ENCODE results near the gene STK11IP.

STK11IP gene

DNA sequence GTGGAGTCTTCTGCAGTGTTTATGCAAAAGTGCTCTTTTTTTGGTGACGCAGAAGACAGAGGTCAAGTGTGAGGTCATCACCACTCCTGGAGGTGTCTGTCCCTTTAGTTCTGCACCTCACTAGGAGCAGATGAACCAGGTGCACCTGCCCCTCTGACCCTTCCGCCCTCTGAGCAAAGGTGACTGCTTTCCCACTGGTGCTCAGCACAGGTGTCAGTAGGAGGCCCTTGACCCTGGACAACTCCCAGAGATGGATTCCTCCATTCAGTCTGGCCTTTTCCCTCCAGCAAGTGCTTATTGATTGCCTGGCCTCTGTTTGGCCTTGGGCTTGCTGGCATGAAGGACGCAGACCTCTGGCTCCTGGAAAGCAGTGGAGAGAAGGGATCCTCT, 21.1 kb downstream of the STK11IP start:
- DNase-seq: no peak

DNA sequence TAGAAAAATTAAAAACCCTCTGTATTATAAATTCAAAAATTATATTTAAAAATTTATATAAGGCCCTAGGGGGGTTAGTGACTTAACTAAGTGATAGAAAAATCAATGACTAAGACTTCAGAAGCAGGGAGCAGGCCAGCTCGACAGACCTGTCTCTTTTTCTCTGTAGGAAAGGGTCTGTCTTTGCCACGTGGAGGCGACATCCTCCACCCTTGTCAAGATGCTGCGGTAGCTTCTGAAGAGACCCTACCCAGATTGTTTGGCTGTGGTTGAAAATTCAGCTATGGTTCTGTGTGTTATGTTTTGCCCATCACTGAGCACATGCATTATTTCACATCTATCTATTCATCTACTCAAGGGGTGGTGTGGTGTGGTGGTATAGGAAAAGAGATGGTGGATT, 21.6 kb downstream of the STK11IP start:
- DNase-seq: no peak

DNA sequence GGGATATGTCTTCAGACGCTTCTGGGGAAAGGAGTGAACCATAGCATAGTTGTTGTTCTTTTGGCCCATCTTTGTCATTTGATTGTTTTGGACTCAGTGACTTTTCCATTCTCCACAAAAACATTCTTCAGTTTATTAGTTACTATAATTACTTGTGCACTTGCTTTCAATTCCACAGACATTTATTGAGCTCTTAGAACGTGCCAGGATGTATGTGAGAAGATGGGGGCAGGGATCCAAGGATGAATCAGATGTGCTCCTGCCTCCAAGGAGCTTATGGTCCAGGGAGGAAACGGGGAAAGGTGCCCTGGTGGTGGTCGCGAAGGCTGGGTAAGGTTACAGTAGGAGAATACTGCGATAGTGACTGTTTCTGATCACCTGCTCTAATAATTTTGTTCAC, 22.9 kb downstream of the STK11IP start:
- no peak for DNase-seq

DNA sequence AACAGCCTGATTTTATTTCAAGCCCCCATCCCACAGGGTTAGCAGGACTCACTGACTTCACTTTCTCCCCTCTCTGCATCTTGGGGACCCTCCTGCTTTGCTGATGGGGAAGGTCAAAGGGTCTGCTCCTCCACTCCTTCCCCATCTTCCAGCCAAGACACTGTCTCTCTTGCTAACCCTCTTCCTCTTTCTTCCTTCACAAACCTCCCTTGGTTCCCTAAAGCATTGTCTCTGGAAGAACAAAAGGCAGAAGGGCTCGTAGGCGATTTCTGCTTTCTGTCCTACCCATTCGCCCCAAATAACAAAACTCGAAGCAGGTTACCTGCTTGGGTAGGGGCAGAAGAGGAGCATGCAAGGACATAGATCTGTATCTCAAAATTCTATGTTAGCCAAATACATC, 24.3 kb downstream of the STK11IP start:
- DNase-seq: no peak

DNA sequence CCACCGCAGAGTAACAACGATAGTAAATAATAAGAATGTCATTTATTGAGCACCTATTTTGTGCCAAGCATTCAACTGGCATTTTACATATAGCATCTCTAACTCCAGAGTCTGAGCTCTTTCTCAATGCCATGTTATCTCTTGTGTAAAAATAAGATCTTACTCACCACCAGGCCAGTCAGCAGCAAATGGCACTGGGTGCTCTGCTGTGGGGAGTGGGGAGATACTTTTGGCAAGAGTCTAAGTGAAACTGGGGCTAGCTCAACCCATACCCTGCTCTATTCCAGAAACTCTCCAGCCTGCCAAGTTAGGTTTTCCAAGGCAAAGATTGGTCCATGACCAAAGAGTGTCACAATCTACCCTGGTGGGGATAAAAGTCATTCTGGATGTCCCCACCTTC, 24.8 kb downstream of the STK11IP start:
- no peak for DNase-seq

DNA sequence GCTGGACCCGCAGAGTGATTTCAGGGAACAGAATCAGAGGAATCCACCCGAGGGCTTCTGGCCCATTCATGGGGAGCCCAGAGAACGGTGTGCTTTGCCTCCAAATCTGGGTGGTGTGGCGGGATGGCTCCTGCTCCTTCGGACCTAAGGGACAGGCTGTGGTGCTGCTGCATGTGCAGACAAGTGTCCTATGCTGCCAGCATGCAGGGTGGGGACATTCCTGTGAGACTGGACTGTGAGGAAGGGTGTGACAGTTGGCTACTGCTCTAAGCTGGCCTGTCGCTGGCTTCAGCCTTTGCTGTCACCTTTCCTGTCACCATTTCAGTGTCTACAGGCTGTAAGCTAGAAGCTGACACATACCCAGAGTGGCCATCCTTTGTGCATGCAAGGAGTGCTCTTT, 26.9 kb downstream of the STK11IP start:
- no peak for DNase-seq

DNA sequence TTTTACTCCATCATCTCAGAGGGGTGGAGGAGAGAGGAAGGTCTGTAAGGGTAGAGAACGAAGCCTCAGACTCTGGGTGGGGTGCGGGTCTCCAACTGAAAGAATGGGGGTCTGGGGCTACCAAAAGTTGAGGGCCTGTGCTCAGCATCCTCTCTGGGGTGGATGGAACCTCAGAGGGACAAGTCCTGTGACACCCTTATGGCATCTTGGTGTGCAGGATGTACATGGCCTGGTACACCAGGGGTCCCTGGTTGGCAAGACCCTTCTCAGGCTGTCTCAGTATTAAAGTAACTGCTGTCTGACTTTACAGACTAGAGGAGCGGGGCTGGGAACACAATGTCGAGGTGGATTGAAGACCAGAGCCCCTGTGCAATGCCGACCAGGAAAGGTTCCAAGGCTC, 27.5 kb downstream of the STK11IP start:
- no peak for DNase-seq

DNA sequence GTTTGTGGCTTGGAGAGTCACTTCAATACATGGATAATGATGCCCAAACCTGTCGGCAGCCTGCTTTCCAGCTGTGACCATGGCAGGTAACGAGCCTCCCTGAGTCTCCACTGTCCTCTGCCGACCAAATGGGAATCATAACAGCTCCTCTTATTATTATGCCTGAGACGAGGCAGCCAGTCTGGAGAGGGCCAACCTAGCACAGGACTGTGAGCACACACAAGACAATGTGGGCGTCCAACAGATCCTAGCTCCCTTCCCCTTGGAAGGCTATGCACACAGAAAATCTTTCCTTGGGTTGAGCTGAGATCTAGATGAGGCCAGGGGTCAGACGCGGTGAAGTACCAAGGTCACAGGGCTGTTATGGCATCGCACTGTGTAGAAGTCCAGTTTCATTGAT, 28.9 kb downstream of the STK11IP start:
- no peak for DNase-seq

DNA sequence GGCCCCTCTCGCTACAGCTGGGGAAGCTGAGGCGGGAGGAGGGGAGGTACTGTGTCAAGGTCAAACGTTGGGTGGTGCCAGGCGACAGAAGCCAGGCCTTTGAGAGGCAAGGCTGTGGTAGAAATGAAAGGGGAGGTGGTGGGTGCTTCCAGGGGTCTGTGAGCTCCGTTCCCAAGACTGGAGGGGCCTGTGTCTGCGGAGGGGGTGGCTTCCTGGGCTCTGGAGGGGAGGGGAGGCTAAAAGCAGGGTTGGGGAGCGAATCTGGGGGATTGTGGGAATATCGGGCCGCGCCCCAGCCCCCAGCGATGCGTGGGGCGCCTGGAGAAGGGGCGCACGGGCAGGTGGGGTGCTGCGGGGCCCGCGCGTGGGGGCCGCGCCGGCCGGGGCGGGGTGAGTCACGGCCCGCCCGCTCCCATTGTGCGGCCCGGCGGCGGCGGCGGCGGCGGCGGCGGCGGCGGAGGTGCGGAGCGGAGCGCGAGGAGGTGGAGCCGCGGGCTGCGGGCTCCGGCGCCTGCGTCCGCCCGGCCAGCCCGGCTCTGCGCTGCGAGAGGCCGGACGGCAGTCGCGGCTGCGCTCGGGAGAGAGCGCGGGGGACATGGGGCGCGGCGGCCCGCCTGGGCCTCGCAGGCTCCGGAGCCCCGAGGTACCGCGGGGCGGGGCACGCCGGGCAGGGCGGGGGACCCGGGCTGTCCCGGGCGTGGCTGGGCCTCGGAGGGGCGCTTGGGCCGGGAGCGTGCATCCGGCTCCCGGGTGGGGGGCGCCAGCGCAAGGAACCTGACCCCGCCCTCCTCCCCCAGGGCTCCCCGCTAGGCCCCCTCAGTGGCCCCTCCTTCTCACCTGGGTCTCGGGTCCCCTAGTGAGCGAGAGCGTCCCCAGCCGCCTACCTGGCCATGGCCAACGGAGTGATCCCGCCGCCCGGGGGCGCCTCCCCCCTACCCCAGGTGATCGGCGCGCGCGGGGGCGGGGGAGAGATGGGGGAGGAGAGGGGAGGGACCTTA, 29.7 kb downstream of the STK11IP start, which contains the start of gene SLC4A3:
Gene SLC4A3, plus strand, starts transcription at position 528 of the 998 bp plus-strand sequence. Its CDS starts 363 bp downstream, at position 891.
- no peak for DNase-seq

DNA sequence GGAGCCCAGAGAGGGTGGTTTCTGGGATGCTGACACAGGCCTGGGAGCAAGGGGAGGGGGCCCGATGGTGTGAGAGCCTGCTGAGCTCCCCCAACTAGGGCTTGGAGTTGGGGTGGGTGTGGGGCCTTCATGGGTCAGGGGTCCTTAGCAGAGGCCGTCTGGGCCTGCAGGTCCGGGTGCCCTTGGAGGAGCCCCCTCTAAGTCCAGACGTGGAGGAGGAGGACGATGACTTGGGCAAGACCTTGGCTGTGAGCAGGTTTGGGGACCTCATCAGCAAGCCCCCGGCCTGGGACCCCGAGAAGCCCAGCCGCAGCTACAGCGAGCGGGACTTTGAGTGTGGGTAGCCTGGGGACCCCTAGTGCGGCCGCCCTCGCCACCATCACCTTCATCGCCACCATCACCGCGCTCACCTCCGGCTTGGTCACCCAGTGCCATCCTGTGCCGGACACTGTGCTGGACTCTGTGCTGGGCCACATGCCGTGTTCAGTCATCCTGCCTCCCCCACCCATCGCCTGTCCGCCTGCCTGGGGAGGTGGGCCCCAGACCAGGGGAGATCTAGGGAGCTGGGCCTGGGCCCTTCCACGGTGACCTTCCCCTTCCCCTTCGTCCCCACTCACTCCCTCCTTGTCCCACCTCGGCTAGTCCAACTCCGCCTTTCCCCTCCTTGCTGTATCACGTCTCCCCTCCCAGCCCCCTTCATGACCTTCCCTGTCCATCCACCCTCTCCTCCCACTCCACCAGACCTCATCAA, 30.8 kb downstream of the STK11IP start:
- DNase-seq: no peak

DNA sequence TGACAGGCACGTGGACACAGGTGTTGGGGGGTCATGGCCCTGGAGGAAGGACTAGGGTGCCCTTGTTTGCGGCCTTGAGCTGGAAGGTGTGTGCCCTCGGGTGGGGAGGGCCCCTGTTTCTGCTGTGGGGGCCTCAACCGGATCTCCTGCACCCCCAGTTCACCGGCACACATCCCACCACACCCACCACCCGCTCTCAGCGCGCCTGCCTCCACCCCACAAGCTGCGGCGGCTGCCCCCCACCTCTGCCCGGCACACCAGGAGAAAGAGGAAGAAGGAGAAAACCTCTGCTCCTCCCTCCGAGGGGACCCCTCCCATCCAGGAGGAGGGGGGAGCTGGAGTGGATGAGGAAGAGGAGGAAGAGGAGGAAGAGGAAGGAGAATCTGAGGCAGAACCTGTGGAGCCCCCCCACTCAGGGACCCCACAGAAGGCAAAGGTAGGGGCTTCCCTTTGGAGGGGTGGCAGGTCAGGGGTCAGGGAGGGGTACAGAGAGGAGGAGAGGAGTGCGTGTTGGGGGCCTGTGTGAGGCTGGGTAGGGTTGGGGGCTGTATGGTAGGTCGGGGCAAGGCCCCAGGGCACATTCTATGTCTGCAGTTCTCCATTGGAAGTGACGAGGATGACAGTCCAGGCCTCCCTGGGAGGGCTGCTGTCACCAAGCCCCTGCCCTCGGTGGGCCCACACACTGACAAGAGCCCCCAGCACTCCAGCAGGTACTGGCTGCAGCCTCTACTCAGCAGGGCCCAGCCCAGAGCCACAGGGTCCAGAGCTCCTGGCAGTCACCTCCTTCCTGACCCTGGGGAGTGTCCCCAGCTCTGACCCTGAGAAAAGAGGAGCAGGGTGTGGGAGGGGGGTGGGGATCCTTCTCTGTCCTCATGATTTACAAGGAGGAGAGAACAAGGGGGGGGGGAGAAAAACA, 31.6 kb downstream of the STK11IP start:
- DNase-seq: no peak

DNA sequence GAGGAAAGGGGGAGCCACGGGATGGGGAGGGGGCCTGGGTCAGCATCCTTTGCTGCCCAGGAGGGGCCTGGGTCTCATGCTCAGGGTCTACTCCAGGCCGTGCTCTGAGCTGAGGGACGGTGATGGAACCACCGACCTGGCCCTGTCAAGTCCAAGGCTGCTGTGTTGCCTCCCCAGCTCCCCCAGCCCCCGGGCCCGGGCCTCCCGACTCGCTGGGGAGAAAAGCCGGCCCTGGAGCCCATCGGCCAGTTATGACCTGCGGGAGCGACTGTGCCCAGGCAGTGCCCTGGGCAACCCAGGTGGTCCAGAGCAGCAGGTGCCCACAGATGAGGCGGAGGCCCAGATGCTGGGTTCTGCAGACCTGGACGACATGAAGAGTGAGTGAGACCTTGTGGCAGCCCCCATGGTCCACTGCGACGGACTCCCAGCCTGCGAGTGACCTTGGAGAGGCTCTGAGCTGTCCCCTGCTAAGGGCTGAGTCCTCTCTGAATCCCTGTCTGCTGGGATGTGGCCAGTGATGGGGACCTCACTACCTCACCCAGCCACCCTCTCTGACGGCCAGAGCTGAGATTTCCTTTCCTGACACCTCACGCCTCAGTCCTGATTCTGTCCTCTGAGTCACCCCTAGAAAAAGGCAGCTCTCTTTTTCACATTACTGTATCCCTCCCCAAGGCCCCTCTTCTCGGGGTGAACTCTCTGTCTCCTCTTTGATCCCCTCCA, 32.5 kb downstream of the STK11IP start:
- no peak for DNase-seq

DNA sequence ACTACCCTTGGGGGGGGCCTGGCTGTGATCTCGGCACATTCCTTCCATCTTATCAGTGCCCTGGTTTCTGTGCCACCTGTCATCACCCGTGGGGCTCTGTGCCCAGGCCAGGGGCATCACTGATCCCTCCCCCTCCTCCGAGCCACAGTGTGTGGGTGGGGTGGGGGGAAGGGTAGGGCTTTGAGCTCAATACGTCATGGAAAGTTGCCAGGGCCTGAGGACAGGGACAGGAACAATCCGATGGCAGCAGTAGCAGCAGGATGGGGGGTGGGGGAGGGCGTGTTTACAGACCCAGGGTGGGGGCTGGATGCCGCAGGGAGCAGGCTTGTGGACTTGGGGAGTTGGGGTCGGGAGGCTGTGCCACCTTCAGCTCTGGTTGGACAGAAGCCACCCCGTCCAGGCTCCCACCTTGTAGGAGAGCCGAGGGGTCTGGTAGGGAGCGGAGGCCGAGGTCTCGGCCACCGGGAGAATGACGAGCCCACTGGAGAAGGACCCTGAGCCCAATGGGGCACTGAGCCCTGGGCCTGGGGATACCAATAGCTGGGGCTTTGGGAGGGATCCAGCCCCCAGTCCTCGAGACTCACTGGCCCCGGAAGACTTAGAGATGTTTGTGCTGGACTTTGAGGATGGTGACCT, 33.2 kb downstream of the STK11IP start:
- DNase-seq: no peak

DNA sequence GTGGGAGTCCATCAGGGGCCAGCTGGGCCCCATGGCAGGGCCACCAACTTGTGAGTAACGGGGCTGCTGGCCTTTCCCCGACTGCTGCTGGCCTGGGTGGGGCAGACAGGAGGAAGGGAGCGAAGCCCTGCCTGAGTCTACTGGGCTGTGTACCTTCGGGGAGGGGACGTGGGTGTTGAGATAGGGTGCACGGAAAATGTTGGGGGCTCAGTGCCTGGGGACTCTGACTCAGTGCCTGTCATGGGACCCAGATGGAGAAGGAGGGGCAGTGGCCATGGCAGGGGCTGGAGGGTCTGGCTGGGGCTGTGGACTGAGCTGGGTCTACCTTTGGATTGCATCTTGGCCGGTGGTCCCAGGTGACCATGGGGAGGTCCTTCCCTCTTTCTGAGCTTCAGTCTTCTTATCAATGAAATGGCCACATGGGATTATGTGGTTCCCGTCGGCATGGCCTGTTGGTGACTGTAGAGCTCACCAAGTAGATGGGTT, 33.8 kb downstream of the STK11IP start:
- no peak for DNase-seq

DNA sequence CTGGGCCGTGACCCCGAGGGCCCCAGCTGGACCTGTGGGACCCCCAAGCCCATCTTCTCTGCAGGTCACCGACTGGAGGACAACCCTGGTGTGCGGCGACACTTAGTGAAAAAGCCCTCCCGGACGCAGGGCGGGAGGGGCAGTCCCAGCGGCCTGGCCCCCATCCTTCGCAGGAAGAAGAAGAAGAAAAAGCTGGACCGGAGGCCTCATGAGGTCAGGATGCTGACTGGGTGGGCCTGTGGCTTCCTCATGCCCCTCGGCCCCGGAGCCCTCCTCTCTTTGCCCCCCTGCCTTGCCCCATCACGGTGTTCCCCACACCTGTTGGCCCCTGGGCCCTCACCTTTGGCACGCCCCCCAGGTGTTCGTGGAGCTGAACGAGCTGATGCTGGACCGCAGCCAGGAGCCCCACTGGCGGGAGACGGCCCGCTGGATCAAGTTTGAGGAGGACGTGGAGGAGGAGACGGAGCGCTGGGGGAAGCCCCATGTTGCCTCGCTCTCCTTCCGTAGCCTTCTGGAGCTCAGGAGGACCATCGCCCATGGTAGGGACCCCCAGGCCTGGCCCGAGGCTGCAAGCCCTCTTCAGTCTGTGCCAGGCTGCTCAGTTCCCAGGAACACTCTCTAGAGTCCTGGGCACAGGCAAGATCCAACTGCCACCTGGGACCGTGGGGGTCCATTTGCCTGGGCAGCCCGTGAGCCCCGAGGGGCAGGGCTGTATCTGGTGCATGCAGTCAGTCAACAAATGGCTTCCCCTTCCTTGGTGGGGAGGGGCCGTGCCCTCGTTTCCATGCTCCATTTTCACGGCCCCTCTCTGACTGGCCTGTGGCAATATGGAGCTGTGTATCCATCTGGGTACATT, 34.5 kb downstream of the STK11IP start:
- DNase-seq: no peak

DNA sequence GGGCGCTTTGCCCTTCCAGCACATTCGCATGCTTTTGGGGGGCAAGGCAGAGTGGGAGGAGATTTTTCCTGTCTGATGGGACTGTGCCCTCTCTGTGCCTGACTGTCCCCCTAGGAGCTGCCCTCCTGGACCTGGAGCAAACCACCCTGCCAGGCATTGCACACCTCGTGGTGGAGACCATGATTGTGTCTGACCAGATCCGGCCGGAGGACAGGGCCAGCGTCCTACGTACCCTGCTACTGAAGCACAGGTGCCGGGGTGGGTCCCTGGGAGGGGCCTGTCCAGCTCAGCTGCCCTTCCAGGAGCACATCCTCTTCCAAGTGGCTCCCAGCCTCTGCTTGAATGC, 35.1 kb downstream of the STK11IP start:
- no peak for DNase-seq

DNA sequence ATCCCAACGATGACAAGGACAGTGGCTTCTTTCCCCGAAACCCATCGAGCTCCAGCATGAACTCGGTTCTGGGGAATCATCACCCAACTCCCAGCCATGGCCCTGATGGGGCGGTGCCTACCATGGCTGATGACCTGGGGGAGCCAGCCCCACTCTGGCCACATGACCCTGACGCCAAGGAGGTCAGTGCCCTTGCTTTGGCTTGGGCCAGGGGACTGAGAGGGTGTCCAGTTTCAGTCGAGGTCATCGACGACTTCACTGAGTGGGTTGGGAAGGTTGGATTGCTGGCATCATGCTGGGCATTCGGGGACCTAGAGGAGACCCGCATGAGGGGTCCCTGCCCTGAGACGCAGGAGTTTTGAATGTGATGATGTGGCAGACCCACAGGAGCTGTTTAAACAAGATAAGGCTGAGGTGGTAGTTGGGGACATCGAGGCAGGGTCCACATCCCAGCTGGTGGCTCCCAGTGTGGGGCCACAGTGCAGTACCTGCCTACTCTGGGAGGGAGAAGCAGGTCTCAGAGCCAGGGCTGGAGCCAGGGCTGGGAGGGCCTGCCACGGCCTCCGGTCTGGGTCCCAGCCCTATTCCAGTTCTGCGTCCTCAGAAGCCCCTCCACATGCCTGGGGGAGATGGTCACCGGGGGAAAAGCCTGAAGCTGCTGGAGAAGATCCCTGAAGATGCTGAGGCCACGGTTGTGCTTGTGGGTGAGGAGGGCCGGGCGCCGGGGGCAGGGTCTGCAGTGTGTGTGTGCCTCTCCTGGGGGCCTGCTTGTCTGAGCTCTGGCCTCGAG, 35.8 kb downstream of the STK11IP start:
- DNase-seq: no peak

DNA sequence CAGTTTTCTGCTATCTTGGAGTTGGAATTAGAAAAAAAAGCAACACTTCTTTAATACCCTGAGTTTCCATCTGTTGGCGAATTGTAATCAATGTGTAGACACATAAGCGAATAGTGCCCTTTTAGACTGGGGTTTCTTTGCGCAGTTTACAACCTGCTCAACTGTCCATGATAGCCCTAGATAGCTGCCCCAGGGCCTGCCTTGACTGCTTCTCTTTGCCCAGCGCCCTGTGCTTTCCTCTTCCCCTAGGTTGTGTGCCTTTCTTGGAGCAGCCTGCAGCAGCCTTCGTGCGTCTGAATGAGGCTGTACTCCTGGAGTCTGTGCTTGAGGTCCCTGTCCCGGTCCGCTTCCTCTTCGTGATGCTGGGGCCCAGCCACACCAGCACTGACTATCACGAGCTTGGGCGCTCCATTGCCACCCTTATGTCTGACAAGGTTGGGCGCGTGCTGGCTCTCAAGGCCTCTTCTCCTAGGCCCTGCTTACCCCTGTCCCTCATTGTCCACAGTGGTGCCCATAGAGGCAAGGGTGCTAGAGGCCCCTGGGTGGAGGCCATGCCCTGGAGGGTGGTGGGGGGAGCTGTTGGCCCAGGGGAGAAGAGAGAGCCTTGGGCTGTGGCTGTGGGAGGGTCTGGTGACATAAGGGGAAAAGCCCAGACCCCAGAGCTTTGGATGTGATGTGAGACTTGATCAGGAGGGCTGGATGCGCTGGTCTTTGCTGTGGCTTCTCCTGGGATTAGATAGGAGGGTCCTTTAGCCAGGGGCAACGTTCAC, 36.7 kb downstream of the STK11IP start:
- DNase-seq: no peak
